ENCODE data around the gene WBP4. TPM values are rescaled to one million over a fixed set of nuclear protein-coding genes. Genes with fewer than 3 reads are reported as not detected.

The WBP4 gene
- total and polyA plus RNA-seq, 2 of the 4 experiments (the other 2 are of a cell fraction): 4.3 to 11.0 TPM

DNA sequence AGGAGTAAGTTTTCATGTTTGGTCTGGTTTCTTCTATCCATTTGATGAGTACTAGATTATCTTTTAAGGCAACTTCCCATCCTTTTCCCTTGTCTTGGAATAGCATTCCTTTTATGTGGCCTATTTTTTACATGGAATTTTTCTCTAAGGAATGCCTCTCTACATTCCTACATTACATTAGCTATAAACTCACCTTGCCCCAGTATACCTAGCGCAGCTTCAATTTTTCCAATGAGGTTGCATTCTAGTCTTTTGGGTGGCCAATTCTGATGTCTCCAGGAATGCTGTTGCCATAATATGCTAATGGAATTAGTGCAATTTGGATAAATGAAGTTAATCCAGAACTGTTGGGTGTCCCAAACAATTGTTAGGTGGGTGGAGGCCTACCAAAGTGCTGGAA lies 37.5 kb downstream of the WBP4 start:
- H4K8ac ChIP-seq (ENCODE audit: low read depth in 2 of 2, low read length in 2 of 2): no peak overlapping the region
- CTCF ChIA-PET: no interaction called here

More for the DNA sequence above, 37.5 kb downstream of the WBP4 start:
- H2AK5ac ChIP-seq (ENCODE audit: low read depth, low read length): no peak overlapping the region
- no peak overlapping the region for H3K23ac ChIP-seq (ENCODE audit: low read depth, low read length)
- H2BK15ac ChIP-seq (ENCODE audit: low read depth, low read length): no peak overlapping the region
- no peaks in the 10 kb centered on the region for H3K4me1 ChIP-seq (ENCODE audit: control insufficient read depth, insufficient read depth, low read length)
- no peak overlapping the region for H2BK20ac ChIP-seq (ENCODE audit: low read depth, low read length)
- no peak overlapping the region for H3K9ac ChIP-seq (ENCODE audit: low read depth, low read length)
- no peak overlapping the region for H3K14ac ChIP-seq (replicated peaks; ENCODE audit: low read depth, low read length)
- ATAC-seq (ENCODE audit: low read depth) (no peak), DNase-seq (no peak)
- H4K20me1 ChIP-seq (ENCODE audit: insufficient read depth, low read length): no peaks in the 10 kb centered on the region
- no TSS peak for BruUV-seq (replicated peaks)
- H4K5ac ChIP-seq (ENCODE audit: low read depth, low read length): no peak overlapping the region
- H4K91ac ChIP-seq (ENCODE audit: insufficient read depth, low read depth, low read length): no peak overlapping the region
- no peaks in the 10 kb centered on the region for H3K79me1 ChIP-seq (ENCODE audit: low read depth in 1 of 2, low read length in 2 of 2)
- intact Hi-C loops (cut with micrococcal nuclease): no loop called here
- dilution Hi-C loops (cut with HindIII; ENCODE audit: low sequenced_read_pairs, unreplicated experiment): no loop called here
- H3K4ac ChIP-seq (ENCODE audit: low read depth, low read length): no peak overlapping the region
- H3K4me2 ChIP-seq (ENCODE audit: low read depth, low read length): no peak overlapping the region
- POLR2A ChIA-PET (ENCODE audit: unreplicated experiment): no interaction called here
- no peaks in the 10 kb centered on the region for H3K36me3 ChIP-seq (ENCODE audit: control insufficient read depth, insufficient read depth, low read length)
- H2AK9ac ChIP-seq (replicated peaks; ENCODE audit: low read depth, low read length, poor library complexity): no peak overlapping the region
- no peak overlapping the region for H3K18ac ChIP-seq (ENCODE audit: low read depth, low read length)
- no peak overlapping the region for H2BK120ac ChIP-seq (ENCODE audit: low read depth, low read length)
- no peak overlapping the region for H2BK5ac ChIP-seq (ENCODE audit: low read depth, low read length, poor library complexity, severe bottlenecking)
- H3K9me3 ChIP-seq (ENCODE audit: control insufficient read depth, insufficient read depth, low read length): no peaks in the 10 kb centered on the region
- no peak for TF ChIP-seq MXI1 (IDR thresholded peaks at IDR 0.05; ENCODE audit: borderline replicate concordance, low read depth, low read length)
- TF ChIP-seq USF2 (IDR thresholded peaks at IDR 0.05; ENCODE audit: low read depth, low read length): no peak
- no peak for TF ChIP-seq POLR2A (IDR thresholded peaks at IDR 0.05; ENCODE audit: low read depth, low read length)
- no peak for TF ChIP-seq BHLHE40 (IDR thresholded peaks at IDR 0.05; ENCODE audit: low read depth, low read length)
- no peak for TF ChIP-seq NFE2L2 (IDR thresholded peaks at IDR 0.05; ENCODE audit: low read depth, low read length)
- no peak for TF ChIP-seq RFX5 (IDR thresholded peaks at IDR 0.05; ENCODE audit: low read depth, low read length)
- TF ChIP-seq FOS (IDR thresholded peaks at IDR 0.05; ENCODE audit: low read depth, low read length): no peak
- TF ChIP-seq RCOR1 (IDR thresholded peaks at IDR 0.05; ENCODE audit: insufficient replicate concordance, low read length): no peak
- TF ChIP-seq CEBPB (IDR thresholded peaks at IDR 0.05; ENCODE audit: low read depth, low read length): no peak
- no peak for TF ChIP-seq MAFK (IDR thresholded peaks at IDR 0.05; ENCODE audit: low read depth, low read length)
- TF ChIP-seq CHD1 (IDR thresholded peaks at IDR 0.05; ENCODE audit: low read depth, low read length): no peak
- no peak for TF ChIP-seq SMC3 (IDR thresholded peaks at IDR 0.05; ENCODE audit: low read depth, low read length)
- TF ChIP-seq, protein P1, sequence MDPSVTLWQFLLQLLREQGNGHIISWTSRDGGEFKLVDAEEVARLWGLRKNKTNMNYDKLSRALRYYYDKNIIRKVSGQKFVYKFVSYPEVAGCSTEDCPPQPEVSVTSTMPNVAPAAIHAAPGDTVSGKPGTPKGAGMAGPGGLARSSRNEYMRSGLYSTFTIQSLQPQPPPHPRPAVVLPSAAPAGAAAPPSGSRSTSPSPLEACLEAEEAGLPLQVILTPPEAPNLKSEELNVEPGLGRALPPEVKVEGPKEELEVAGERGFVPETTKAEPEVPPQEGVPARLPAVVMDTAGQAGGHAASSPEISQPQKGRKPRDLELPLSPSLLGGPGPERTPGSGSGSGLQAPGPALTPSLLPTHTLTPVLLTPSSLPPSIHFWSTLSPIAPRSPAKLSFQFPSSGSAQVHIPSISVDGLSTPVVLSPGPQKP (IDR thresholded peaks at IDR 0.05; ENCODE audit: borderline replicate concordance, low read depth, low read length): no peak
- no peak for TF ChIP-seq RAD21 (IDR thresholded peaks at IDR 0.05; ENCODE audit: low read length)
- TF ChIP-seq, protein P2, sequence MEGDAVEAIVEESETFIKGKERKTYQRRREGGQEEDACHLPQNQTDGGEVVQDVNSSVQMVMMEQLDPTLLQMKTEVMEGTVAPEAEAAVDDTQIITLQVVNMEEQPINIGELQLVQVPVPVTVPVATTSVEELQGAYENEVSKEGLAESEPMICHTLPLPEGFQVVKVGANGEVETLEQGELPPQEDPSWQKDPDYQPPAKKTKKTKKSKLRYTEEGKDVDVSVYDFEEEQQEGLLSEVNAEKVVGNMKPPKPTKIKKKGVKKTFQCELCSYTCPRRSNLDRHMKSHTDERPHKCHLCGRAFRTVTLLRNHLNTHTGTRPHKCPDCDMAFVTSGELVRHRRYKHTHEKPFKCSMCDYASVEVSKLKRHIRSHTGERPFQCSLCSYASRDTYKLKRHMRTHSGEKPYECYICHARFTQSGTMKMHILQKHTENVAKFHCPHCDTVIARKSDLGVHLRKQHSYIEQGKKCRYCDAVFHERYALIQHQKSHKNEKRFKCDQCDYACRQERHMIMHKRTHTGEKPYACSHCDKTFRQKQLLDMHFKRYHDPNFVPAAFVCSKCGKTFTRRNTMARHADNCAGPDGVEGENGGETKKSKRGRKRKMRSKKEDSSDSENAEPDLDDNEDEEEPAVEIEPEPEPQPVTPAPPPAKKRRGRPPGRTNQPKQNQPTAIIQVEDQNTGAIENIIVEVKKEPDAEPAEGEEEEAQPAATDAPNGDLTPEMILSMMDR (conservative IDR thresholded peaks at IDR 0.05; ENCODE audit: low read depth, low read length): no peak
- no peak for TF ChIP-seq MAZ (IDR thresholded peaks at IDR 0.05; ENCODE audit: borderline replicate concordance, low read depth, low read length)
- no CpG with 5 or more reads among the region's 1 CpG for WGBS, 2 experiments (ENCODE audit: extremely low coverage in 2 of 2, insufficient read length in 1 of 2)
- no peaks in the 10 kb centered on the region; the same call in 1 of the 2 replicates for H3K27me3 ChIP-seq (ENCODE audit: control insufficient read depth, insufficient read depth, low read length)
- no peak overlapping the region for H2AFZ ChIP-seq (replicated peaks; ENCODE audit: low read length, poor library complexity)
- H3K4me3 ChIP-seq (ENCODE audit: insufficient read depth, low read depth, low read length): no peak overlapping the region
- H3K27ac ChIP-seq (ENCODE audit: insufficient read depth, low read length): no peak overlapping the region
- in situ Hi-C loops (cut with MboI; ENCODE audit: low sequenced_read_pairs): loop anchor here (25.0 kb wide), 1 partner anchor 214 kb away; the partner anchor contains the start of gene NAA16
- H3K9me1 ChIP-seq (ENCODE audit: insufficient read depth, low read length): no peaks in the 10 kb centered on the region
- no peak overlapping the region for H3K56ac ChIP-seq (ENCODE audit: extremely low read depth, insufficient read depth, low read length)

All from IMR-90 (cell line).